Uterus (tissue), 2 donors: ENCODE measurements around the gene ELAC1.

Source experiments
- POLR2A ChIP-seq, 2 donors: fragments of 450-650 bp; IDR thresholded peaks; one replicate each; pipeline ENCODE4 v1.6.1; 2016; ENCODE audit warnings: antibody characterized with exemption in 2 of 2, mild to moderate bottlenecking in 1 of 2, moderate library complexity in 1 of 2
- TF ChIP-seq, protein P1 (sequence below), 4 experiments: fragments of 200-600 bp in 2 of 4; fragments of 450-650 bp in 2 of 4; sonication (generic) in 2 of 4; IDR thresholded peaks; one replicate each; pipeline ENCODE4 v1.5.1; 2016 to 2019; ENCODE audit warnings: antibody characterized with exemption in 4 of 4, mild to moderate bottlenecking in 2 of 4, moderate library complexity in 1 of 4

DNA sequence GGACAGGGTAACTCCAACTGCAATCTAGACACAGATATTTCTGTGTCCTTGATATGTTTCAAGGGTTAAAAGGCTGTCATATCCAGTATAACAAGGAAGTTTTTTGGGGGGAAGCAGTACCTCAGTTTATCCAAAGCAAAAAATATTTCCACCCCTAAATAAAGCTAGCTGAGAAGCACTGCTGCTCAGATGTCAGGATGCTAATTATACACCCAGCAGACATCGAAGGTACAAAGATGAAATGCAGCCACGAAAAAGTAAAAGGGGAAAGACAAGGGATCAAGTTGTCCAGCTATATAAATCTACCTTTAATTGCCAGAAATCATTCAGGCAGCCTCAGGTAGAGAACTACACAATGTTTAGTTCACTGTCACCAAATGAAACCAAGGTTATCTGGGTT is 26.2 kb downstream of the ELAC1 start:
- TF ChIP-seq POLR2A (IDR thresholded peaks at IDR 0.05) = no peak
- TF ChIP-seq, protein P1, sequence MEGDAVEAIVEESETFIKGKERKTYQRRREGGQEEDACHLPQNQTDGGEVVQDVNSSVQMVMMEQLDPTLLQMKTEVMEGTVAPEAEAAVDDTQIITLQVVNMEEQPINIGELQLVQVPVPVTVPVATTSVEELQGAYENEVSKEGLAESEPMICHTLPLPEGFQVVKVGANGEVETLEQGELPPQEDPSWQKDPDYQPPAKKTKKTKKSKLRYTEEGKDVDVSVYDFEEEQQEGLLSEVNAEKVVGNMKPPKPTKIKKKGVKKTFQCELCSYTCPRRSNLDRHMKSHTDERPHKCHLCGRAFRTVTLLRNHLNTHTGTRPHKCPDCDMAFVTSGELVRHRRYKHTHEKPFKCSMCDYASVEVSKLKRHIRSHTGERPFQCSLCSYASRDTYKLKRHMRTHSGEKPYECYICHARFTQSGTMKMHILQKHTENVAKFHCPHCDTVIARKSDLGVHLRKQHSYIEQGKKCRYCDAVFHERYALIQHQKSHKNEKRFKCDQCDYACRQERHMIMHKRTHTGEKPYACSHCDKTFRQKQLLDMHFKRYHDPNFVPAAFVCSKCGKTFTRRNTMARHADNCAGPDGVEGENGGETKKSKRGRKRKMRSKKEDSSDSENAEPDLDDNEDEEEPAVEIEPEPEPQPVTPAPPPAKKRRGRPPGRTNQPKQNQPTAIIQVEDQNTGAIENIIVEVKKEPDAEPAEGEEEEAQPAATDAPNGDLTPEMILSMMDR (IDR thresholded peaks at IDR 0.05) = no peak
